GM12891 (cell line): Measurements from ENCODE around the gene AP5S1.

Experiments used
- POLR2A ChIP-seq: IDR thresholded peaks from 2 replicates; pipeline ENCODE4 v1.6.1; 2011; ENCODE audit warnings: low read depth, low read length, control low read depth
- POLR2AphosphoS5 ChIP-seq: IDR thresholded peaks from 2 replicates; pipeline ENCODE4 v1.6.1; 2011; ENCODE audit warnings: low read depth, low read length, control low read depth
- SPI1 ChIP-seq: IDR thresholded peaks from 2 replicates; pipeline ENCODE4 v1.6.1; 2011; ENCODE audit warnings: low read depth, low read length, control low read depth
- TAF1 ChIP-seq: IDR thresholded peaks from 2 replicates; pipeline ENCODE4 v1.6.1; 2011; ENCODE audit warnings: low read depth, low read length, control low read depth

GRCh38 chr20:3782597-3782996, 37.8 kb upstream of the AP5S1 start:
- TF ChIP-seq TAF1 (no peak), POLR2AphosphoS5 (no peak), POLR2A (no peak; the same call in 1 of the 2 replicates), SPI1 (no peak)
